Daoy (cell line): ENCODE results near the gene TRH. TPM values are rescaled to one million over a fixed set of nuclear protein-coding genes. Genes with fewer than 3 reads are reported as not detected.
"Not testable (repeated sequence)": the region's sequence is repeated elsewhere in the genome, so short reads cannot be mapped to it uniquely, and the experiment has no call there.

ENCODE experiments used
- DNase-seq: peaks from one replicate; pipeline ENCODE4 v3.0.0-alpha.2; 2015; ENCODE audit warnings: low read depth
- total RNA-seq: library from RNA; depleted of rRNA; stranded (reverse); fragments of >200 nt; shearing (Covaris generic); gene quantifications from 2 replicates; pipeline ENCODE4 v1.2.3, GENCODE V29; 2014; rRNA removed

Gene TRH
- total RNA-seq, 1 experiment from 2014 or later = not detected

GRCh38 chr3:130010556-130010955 is 36.0 kb downstream of the TRH start:
- DNase-seq = no peak

- not testable (repeated sequence) for DNase-seq
These were observed 37.6 kb downstream of the TRH start for GRCh38 chr3:130012108-130012507.

DNA sequence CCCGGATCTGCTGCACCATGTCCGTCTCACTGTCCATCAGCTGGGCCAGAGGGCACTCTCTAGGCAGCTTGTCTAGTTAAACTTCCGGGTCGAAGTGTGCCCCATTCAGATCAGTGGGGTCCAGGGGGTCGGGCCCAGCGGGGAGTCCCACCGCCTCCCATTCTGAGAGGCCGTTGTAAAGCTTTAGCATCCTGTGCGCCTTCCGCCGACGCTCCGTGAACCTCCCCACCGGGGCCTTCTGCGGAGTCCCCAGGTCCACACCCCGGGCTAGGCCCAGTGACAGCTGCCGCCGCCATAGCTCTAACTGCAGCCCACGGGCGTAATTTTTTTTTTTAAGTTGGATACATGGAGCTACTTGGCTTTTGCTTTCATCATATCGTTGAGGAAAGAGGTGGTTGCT is 38.7 kb downstream of the TRH start:
- not testable (repeated sequence) for DNase-seq

DNA sequence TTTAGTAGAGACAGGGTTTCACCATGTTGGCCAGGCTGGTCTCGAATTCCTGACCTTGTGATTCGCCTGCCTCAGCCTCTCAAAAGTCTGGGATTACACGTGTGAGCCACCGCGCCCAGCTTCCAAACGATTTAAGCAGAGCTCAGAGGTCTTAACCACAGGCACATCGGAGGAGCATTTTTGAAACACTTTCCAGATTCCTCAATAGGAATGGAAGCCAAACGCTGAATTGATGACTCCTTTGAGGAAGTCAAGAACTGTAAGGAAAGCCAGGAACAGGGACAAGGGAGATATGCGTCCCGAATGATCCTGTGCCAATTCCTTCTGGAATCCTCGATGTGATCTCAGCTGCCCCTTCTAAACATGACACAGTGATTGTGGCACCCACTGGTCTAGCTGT is 40.0 kb downstream of the TRH start:
- no peak for DNase-seq

DNA sequence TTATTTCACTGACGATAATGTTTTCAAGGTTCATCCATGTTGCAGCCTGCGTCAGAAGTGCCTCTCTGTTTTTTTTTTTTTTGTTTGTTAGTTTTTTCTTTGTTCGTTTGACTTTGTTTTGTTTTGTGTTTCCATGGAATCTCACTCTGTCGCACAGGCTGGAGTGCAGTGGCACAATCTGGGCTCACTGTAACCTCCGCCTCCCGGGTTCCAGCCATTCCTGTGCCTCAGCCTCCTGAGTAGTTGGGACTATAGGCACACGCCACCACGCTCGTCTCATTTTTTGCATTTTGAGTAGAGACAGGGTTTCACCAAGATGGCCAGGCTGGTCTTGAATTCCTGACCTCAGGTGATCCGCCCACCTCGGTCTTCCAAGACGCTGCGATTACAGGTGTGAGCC is 43.1 kb downstream of the TRH start:
- not testable (repeated sequence) for DNase-seq

DNA sequence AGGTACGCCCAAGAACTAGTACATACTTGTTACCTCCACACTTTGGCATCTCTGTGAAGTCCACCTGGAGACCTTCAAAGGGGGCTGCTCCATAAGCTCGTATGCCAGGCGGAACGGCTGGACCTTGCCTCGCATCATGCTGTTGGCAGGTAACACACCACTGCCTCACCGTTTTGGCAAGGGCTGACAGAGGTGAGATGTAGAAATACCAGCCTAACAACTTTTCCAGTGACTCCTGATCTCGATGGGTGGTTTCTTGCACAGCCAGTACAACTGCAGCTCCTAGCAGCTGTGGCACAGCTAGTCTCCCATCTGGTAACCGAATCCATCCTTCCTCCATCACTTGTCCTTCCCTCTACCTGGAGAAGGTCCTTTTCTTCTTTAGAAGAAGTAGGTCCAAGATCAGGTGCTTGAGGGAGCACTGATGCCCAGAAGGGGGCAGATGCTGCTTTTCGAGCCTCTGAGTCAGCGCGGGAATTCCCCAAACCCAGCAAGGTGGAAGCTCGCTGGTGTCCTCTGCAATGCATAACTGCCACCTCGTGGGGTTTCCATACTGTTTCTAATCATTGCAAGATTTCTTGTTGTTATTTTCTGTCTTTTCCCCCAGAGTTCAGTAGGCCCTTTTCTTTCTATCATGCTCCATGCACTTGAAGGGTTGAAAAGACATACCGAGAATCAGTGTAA is 51.8 kb downstream of the TRH start:
- not testable (repeated sequence) for DNase-seq

DNA sequence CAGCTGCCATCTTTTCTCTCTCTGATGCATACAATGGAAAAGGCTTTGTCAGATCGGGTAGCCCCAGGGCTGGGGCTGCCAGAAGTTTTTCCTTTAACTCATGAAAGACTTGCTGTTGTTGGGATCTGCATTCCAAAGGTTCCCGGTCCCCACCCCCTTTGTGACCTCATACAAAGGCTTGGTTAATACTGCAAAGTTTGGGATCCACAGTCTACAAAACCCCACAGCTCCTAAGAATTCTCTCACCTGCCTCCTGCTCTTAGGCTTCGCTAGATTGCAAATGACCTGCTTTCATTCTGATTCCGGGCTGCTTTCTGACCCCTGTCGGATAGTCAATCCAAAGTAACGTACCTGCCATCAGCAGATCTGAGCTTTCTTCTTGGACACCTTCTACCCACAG is 52.9 kb downstream of the TRH start:
- DNase-seq = not testable (repeated sequence)

Other genes with a start within 250 kb of the TRH start
- 8.6 and 8.7 TPM in 2 replicates for gene TMCC1, start 81.0 kb upstream of the TRH start, total RNA-seq
- not detected in 2 replicates for gene ALG1L2, start 107.1 kb downstream of the TRH start, total RNA-seq